IMR-90 (cell line): ENCODE measurements around the gene RFX2. TPM values are rescaled to one million over a fixed set of nuclear protein-coding genes. Genes with fewer than 3 reads are reported as not detected.

Source experiments
- ATAC-seq: fragments of 200-7000 bp; cut with Tn5 transposase; 2 replicates; pipeline ENCODE4 v1.9.1; 2020; ENCODE audit warnings: low read depth, mild to moderate bottlenecking, moderate library complexity
- BruUV-seq: library from RNA; stranded (reverse); fragments of 400-500 nt; replicated peaks from 2 replicates; lab custom pipeline; 2021; lab: Mats Ljungman, UMichigan
- CTCF ChIA-PET: fragments of 300-600 bp; formaldehyde crosslinking; extraction: SDS; loops from one replicate; lab custom pipeline; 2021; ENCODE audit warnings: antibody characterized with exemption; lab: Yijun Ruan, JAX
- POLR2A ChIA-PET: fragments of 300-600 bp; sonication (Branson Sonifier 250); formaldehyde crosslinking; loops from one replicate; lab custom pipeline; 2022; ENCODE audit warnings: antibody characterized with exemption; ENCODE audit not compliant: unreplicated experiment; lab: Charles Lee
- DNase-seq: peaks from one replicate; pipeline ENCODE4 v3.0.0; 2013
- H2AFZ ChIP-seq: replicated peaks from 2 replicates; pipeline ENCODE3; 2013; ENCODE audit warnings: low read length, mild to moderate bottlenecking; ENCODE audit not compliant: poor library complexity
- H2AK5ac ChIP-seq: 2 replicates; pipeline ENCODE4 v1.6.1; 2013; ENCODE audit warnings: low read depth, low read length, inconsistent platforms
- H2AK9ac ChIP-seq: replicated peaks from 2 replicates; pipeline ENCODE3; 2013; ENCODE audit warnings: mild to moderate bottlenecking, low read depth, low read length, moderate library complexity; ENCODE audit not compliant: poor library complexity
- H2BK120ac ChIP-seq: 2 replicates; pipeline ENCODE4 v1.6.1; 2013; ENCODE audit warnings: low read depth, low read length, inconsistent platforms
- H2BK15ac ChIP-seq: 3 replicates; pipeline ENCODE4 v1.6.1; 2013; ENCODE audit warnings: low read depth, low read length, inconsistent platforms
- H2BK20ac ChIP-seq: 2 replicates; pipeline ENCODE4 v1.6.1; 2013; ENCODE audit warnings: low read depth, mild to moderate bottlenecking, inconsistent platforms, low read length, moderate library complexity
- H2BK5ac ChIP-seq: 2 replicates; pipeline ENCODE4 v1.6.1; 2013; ENCODE audit warnings: mild to moderate bottlenecking, low read depth, low read length, inconsistent platforms; ENCODE audit not compliant: poor library complexity, severe bottlenecking
- H3K14ac ChIP-seq: replicated peaks from 2 replicates; pipeline ENCODE4 v1.6.1; 2013; ENCODE audit warnings: low read depth, low read length, inconsistent platforms
- H3K18ac ChIP-seq: 2 replicates; pipeline ENCODE4 v1.6.1; 2013; ENCODE audit warnings: low read depth, low read length, control low read depth
- H3K23ac ChIP-seq: 2 replicates; pipeline ENCODE4 v1.6.1; 2013; ENCODE audit warnings: low read depth, low read length, inconsistent platforms
- H3K27ac ChIP-seq: 2 replicates; pipeline ENCODE4 v1.5.1; 2013; ENCODE audit warnings: mild to moderate bottlenecking, control low read depth, low read length; ENCODE audit not compliant: insufficient read depth
- H3K27me3 ChIP-seq: 2 replicates; pipeline ENCODE4 v1.6.1; 2013; ENCODE audit warnings: low read length; ENCODE audit not compliant: control insufficient read depth, insufficient read depth
- H3K36me3 ChIP-seq: 2 replicates; pipeline ENCODE4 v1.6.1; 2013; ENCODE audit warnings: low read length, mixed read lengths; ENCODE audit not compliant: control insufficient read depth, insufficient read depth
- H3K4ac ChIP-seq: 2 replicates; pipeline ENCODE4 v1.6.1; 2013; ENCODE audit warnings: low read depth, low read length, inconsistent platforms
- H3K4me1 ChIP-seq: 2 replicates; pipeline ENCODE4 v1.6.1; 2013; ENCODE audit warnings: low read length, mixed read lengths; ENCODE audit not compliant: control insufficient read depth, insufficient read depth
- H3K4me2 ChIP-seq: 2 replicates; pipeline ENCODE4 v1.6.1; 2013; ENCODE audit warnings: low read depth, mild to moderate bottlenecking, control low read depth, low read length, moderate library complexity
- H3K4me3 ChIP-seq: 2 replicates; pipeline ENCODE4 v1.5.1; 2013; ENCODE audit warnings: low read depth, mild to moderate bottlenecking, control low read depth, low read length, moderate library complexity; ENCODE audit not compliant: insufficient read depth
- H3K56ac ChIP-seq: 2 replicates; pipeline ENCODE4 v1.6.1; 2013; ENCODE audit warnings: low read length, inconsistent platforms; ENCODE audit not compliant: insufficient read depth; ENCODE audit errors: extremely low read depth
- H3K79me1 ChIP-seq, 2 experiments: 2 replicates each; pipeline ENCODE4 v1.6.1; 2013; ENCODE audit warnings: low read length in 2 of 2, inconsistent platforms in 1 of 2, low read depth in 1 of 2
- H3K9ac ChIP-seq: 2 replicates; pipeline ENCODE4 v1.6.1; 2013; ENCODE audit warnings: low read depth, low read length, control low read depth
- H3K9me1 ChIP-seq: 2 replicates; pipeline ENCODE4 v1.6.1; 2013; ENCODE audit warnings: low read length, inconsistent platforms; ENCODE audit not compliant: insufficient read depth
- H3K9me3 ChIP-seq: 2 replicates; pipeline ENCODE4 v1.6.1; 2013; ENCODE audit warnings: low read length; ENCODE audit not compliant: control insufficient read depth, insufficient read depth
- H4K20me1 ChIP-seq: 2 replicates; pipeline ENCODE4 v1.6.1; 2013; ENCODE audit warnings: low read length, inconsistent platforms; ENCODE audit not compliant: insufficient read depth
- H4K5ac ChIP-seq: 2 replicates; pipeline ENCODE4 v1.6.1; 2013; ENCODE audit warnings: mild to moderate bottlenecking, low read depth, low read length, control low read depth
- H4K8ac ChIP-seq, 2 experiments: 2 replicates each; pipeline ENCODE4 v1.6.1; 2013; ENCODE audit warnings: low read depth in 2 of 2, low read length in 2 of 2, control low read depth in 1 of 2, inconsistent platforms in 1 of 2
- H4K91ac ChIP-seq: 2 replicates; pipeline ENCODE4 v1.6.1; 2013; ENCODE audit warnings: low read depth, low read length, inconsistent platforms; ENCODE audit not compliant: insufficient read depth
- BHLHE40 ChIP-seq: fragments of 150-350 bp; IDR thresholded peaks from 2 replicates; pipeline ENCODE4 v1.6.1; 2016; ENCODE audit warnings: mild to moderate bottlenecking, low read depth, low read length
- CEBPB ChIP-seq: IDR thresholded peaks from 2 replicates; pipeline ENCODE4 v1.6.1; 2012; ENCODE audit warnings: low read depth, low read length, improper control_type of control experiment
- CHD1 ChIP-seq: IDR thresholded peaks from 2 replicates; pipeline ENCODE4 v1.6.1; 2012; ENCODE audit warnings: low read depth, low read length, improper control_type of control experiment
- ELK1 ChIP-seq: fragments of 150-350 bp; IDR thresholded peaks from 2 replicates; pipeline ENCODE4 v1.6.1; 2016; ENCODE audit warnings: low read depth, mild to moderate bottlenecking, low read length, moderate library complexity, borderline replicate concordance
- MAFK ChIP-seq: IDR thresholded peaks from 2 replicates; pipeline ENCODE4 v1.6.1; 2012; ENCODE audit warnings: low read depth, low read length, improper control_type of control experiment
- MAZ ChIP-seq: IDR thresholded peaks from 2 replicates; pipeline ENCODE4 v1.6.1; 2012; ENCODE audit warnings: low read depth, mild to moderate bottlenecking, low read length, improper control_type of control experiment, moderate library complexity, borderline replicate concordance
- MXI1 ChIP-seq: IDR thresholded peaks from 2 replicates; pipeline ENCODE4 v1.6.1; 2012; ENCODE audit warnings: low read depth, mild to moderate bottlenecking, low read length, moderate library complexity, borderline replicate concordance
- NFE2L2 ChIP-seq: fragments of 150-350 bp; IDR thresholded peaks from 2 replicates; pipeline ENCODE4 v1.6.1; 2016; ENCODE audit warnings: low read depth, mild to moderate bottlenecking, low read length
- POLR2A ChIP-seq: IDR thresholded peaks from 2 replicates; pipeline ENCODE4 v1.6.1; 2012; ENCODE audit warnings: mild to moderate bottlenecking, low read depth, low read length
- RAD21 ChIP-seq: IDR thresholded peaks from 2 replicates; pipeline ENCODE4 v1.6.1; 2012; ENCODE audit warnings: low read length, improper control_type of control experiment
- RCOR1 ChIP-seq: IDR thresholded peaks from 2 replicates; pipeline ENCODE4 v1.6.1; 2012; ENCODE audit warnings: mild to moderate bottlenecking, low read length, improper control_type of control experiment; ENCODE audit not compliant: insufficient replicate concordance
- RFX5 ChIP-seq: IDR thresholded peaks from 2 replicates; pipeline ENCODE4 v1.8.0; 2012; ENCODE audit warnings: low read depth, mild to moderate bottlenecking, low read length, moderate library complexity
- SMC3 ChIP-seq: fragments of 150-350 bp; IDR thresholded peaks from 2 replicates; pipeline ENCODE4 v1.6.1; 2016; ENCODE audit warnings: low read depth, mild to moderate bottlenecking, antibody characterized with exemption, low read length, moderate library complexity
- USF2 ChIP-seq: fragments of 150-350 bp; IDR thresholded peaks from 2 replicates; pipeline ENCODE4 v1.6.1; 2017; ENCODE audit warnings: mild to moderate bottlenecking, antibody characterized with exemption, low read length, low read depth
- WGBS, 2 experiments: methylation state at CpG; one replicate each; pipeline versions ENCODE4 v1.1.5 to v1.1.7; 2013; ENCODE audit warnings: missing lambda C conversion rate in 2 of 2; ENCODE audit not compliant: insufficient read length in 1 of 2; ENCODE audit errors: extremely low coverage in 2 of 2; 5-methylcytosine and 5-hydroxymethylcytosine counted together
- dilution Hi-C: fragments of 300-500 bp; cut with HindIII; formaldehyde crosslinking; loops from one replicate; pipeline ENCODE4 v1.14.3; 2018; ENCODE audit warnings: low sequenced_read_pairs; ENCODE audit not compliant: unreplicated experiment
- in situ Hi-C: fragments of 300-500 bp; cut with MboI; formaldehyde crosslinking; loops from 3 replicates; pipeline ENCODE4 v1.14.3; 2019; ENCODE audit warnings: low sequenced_read_pairs, inconsistent platforms, mixed read lengths
- intact Hi-C: fragments of 100-400 bp; cut with micrococcal nuclease; formaldehyde crosslinking; loops from 2 replicates; pipeline ENCODE4 v1.10.0; 2022
- polyA plus RNA-seq, 3 experiments: library from polyadenylated mRNA; depleted of rRNA; stranded (reverse); fragments of >200 nt; gene quantifications; 2 replicates each; pipeline ENCODE4 v1.2.3, GENCODE V29; 2012; ENCODE audit warnings: low replicate concordance in 1 of 3
- total RNA-seq: library from RNA; depleted of rRNA; stranded (reverse); fragments of >200 nt; gene quantifications from 2 replicates; pipeline ENCODE4 v1.2.3, GENCODE V29; 2012
- TF ChIP-seq, protein P1 (sequence below): conservative IDR thresholded peaks from 2 replicates; pipeline ENCODE4 v1.5.1; 2012; ENCODE audit warnings: mild to moderate bottlenecking, low read depth, low read length, improper control_type of control experiment

RFX2 gene
- total and polyA plus RNA-seq, 2 of the 4 experiments (the other 2 are of a cell fraction): 2.2 to 4.9 TPM

DNA sequence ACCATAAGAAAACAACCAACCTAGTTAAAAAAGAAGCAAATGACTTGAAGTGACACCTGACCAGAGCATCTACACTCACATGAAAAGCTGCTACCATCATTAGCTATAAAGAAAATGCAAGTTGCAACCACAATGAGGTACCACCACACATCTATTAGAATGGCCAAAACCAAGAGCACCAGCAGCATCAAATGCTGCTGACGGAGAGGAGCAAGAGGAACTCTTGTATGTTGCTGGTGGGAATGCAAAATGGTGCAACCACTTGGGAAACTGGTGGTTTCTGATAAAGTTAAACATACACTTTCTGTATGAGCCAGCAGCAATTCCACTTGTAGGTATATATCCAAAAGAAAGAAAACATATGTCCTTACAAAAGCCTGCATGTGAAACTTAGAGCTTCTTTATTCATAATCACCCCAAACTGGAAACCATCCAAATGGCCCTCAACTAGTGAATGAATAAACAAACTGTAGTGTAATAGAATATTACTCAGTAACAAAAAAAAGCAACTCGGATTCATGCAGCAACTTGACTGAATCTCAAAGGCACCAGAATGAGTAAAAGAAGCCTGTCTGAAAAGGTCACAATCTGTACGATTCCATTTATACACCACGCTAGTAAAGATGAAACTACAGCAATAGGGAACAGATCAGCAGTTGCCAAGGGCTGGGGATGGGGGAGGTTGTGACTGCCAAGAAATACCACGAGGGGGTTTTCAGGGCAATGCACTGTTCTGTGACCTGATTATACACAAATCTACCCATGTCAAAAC is 71.5 kb downstream of the RFX2 start:
- Histone ChIP-seq H3K9me3 (no peaks in the 10 kb centered on the region), H3K27me3 (no peaks in the 10 kb centered on the region), H4K20me1 (no peaks in the 10 kb centered on the region), H3K4ac (no peak overlapping the region), H3K9ac (no peak overlapping the region), H4K5ac (no peak overlapping the region), H3K36me3 (no peaks in the 10 kb centered on the region), H3K9me1 (no peaks in the 10 kb centered on the region), H3K14ac (no peak overlapping the region), H3K79me1 (no peaks in the 10 kb centered on the region), H2BK120ac (no peak overlapping the region), H2BK20ac (no peak overlapping the region), H2BK15ac (no peak overlapping the region), H3K56ac (no peak overlapping the region), H4K8ac (no peak overlapping the region), H2AK9ac (no peak overlapping the region), H4K91ac (no peak overlapping the region), H3K18ac (no peak overlapping the region), H3K23ac (no peak overlapping the region), H3K4me3 (no peak overlapping the region), H3K4me2 (peak overlapping the region; percentile 10; the same call in 1 of the 2 replicates), H2BK5ac (no peak overlapping the region), H2AK5ac (no peak overlapping the region), H2AFZ (no peak overlapping the region), H3K4me1 (peaks cover 4% of the 10 kb centered on the region; the same call in 1 of the 2 replicates), H3K27ac (no peak overlapping the region; the same call in 1 of the 2 replicates)
- ChIA-PET CTCF (interaction anchor here (2.9 kb wide), 1 partner anchor 9 kb away, joined by 7 read pairs; no protein-coding TSS in a partner anchor), POLR2A (no interaction called here)
- ATAC-seq: peak; percentile 37
- dilution Hi-C loops (no loop called here), intact Hi-C loops (no loop called here), in situ Hi-C loops (no loop called here)
- DNase-seq: peak; percentile 66
- TF ChIP-seq ELK1: no peak
- no peak for TF ChIP-seq USF2
- TF ChIP-seq POLR2A: no peak
- TF ChIP-seq MAFK: no peak
- no peak for TF ChIP-seq RCOR1
- TF ChIP-seq BHLHE40: no peak
- TF ChIP-seq, protein P1, sequence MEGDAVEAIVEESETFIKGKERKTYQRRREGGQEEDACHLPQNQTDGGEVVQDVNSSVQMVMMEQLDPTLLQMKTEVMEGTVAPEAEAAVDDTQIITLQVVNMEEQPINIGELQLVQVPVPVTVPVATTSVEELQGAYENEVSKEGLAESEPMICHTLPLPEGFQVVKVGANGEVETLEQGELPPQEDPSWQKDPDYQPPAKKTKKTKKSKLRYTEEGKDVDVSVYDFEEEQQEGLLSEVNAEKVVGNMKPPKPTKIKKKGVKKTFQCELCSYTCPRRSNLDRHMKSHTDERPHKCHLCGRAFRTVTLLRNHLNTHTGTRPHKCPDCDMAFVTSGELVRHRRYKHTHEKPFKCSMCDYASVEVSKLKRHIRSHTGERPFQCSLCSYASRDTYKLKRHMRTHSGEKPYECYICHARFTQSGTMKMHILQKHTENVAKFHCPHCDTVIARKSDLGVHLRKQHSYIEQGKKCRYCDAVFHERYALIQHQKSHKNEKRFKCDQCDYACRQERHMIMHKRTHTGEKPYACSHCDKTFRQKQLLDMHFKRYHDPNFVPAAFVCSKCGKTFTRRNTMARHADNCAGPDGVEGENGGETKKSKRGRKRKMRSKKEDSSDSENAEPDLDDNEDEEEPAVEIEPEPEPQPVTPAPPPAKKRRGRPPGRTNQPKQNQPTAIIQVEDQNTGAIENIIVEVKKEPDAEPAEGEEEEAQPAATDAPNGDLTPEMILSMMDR: no peak
- TF ChIP-seq NFE2L2: no peak
- no peak for TF ChIP-seq RAD21
- TF ChIP-seq MXI1: no peak
- TF ChIP-seq SMC3: no peak
- no peak for TF ChIP-seq CEBPB
- TF ChIP-seq RFX5: no peak
- no peak for TF ChIP-seq MAZ
- no peak for TF ChIP-seq CHD1
- no CpG with 5 or more reads among the region's 5 CpGs for WGBS, 2 experiments
- BruUV-seq: no TSS peak
